ENCODE measurements around the gene DCAF6.

DNA sequence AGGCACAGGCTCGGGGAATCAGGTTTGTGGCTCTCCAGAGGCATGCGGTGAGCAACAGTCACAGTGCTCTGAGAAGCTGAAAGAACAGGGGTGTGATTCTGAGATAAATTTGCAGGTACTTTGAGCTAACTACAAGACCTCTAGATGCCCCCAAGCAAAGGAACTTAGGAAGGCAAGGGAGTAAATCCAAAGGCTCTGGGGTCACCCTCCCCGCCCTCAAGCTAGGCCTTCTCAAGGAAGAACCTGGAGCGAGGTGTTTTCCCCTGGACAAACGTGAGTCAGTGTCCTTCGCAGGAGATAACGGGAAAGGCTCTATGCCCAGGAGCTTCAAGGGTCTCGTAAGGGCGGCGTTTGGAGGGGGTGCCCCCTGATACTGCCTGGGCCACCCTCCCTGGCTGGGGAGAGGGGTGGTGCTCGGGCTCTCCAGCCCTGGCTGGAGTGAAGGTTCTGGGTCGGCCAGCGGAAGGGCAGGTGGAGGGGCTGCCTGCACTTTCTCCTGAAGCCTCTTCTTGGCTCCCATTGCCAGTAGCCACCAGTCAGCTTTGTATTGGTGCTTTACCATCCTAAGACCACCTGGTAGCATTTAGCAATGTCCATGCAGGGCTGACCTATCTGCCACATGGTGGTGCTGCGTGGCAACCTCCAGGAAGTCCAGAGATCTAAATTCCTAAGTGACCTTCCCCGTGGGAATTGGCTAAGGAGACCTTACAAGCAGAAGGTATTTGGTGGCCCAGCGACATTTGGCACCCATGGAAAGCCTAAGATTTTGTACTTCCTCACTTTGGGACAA is 156.3 kb downstream of the DCAF6 start:
- TF ChIP-seq CTCF (conservative IDR thresholded peaks at IDR 0.05; ENCODE audit: low read length) (0 out of 2 replicates have a peak, but pooled peaks have one; percentile 22), EZH2phosphoT487 (IDR thresholded peaks at IDR 0.05; ENCODE audit: borderline replicate concordance, low read depth, low read length) (no peak)
